ENCODE data around the gene DIDO1. TPM values are rescaled to one million over a fixed set of nuclear protein-coding genes. Genes with fewer than 3 reads are reported as not detected.

DIDO1 gene
- total RNA-seq, 1 donor from 2014 or later: 57.9 TPM

DNA sequence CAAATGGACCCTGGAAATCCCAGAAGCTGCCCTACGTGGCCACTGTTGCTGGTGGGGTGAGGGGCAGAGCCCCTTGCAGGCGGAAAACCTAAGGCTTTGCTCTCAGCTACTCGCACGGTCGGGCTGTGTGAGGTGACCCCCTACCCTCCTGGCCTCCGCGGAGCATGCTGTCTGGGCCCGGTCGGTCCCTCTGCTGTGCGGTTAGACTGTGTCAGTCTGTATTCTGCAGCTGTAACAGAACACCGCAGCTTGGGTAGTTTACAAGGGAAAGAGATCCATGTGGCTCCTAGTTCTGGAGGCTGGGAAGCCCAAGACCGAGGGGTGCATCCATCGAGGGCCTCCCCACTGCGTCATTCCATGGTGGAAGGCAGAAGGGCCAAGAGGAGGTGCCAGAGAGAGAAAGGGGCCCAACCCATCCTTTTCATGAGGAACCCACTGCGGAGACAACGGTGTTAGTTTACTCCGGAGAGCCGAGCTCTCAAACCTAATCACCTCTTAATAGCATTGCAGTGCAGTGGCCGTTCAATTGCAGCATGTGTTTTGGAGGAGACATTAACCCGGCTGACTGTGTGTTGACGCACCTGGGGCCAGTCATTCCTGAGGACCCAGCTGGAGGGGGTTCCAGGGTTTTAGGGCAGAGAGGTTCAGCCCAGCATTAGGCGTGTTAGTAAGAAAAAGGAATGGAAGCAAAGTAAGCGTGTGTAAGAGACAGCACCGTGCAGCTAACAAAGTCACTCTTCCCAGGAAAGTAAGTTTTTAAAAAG lies 91.2 kb downstream of the DIDO1 start:
- Mint-ChIP-seq H3K4me3 (ENCODE audit: low read depth) (no peak overlapping the region), H3K27me3 (ENCODE audit: low read depth) (no peaks in the 10 kb centered on the region), H3K4me1 (ENCODE audit: low read depth) (peaks cover 10% of the 10 kb centered on the region), H3K36me3 (ENCODE audit: low read depth) (no peaks in the 10 kb centered on the region), H3K27ac (no peak overlapping the region), H3K9me3 (no peaks in the 10 kb centered on the region)
- intact Hi-C loops (cut with micrococcal nuclease): no loop called here
- no peak for DNase-seq (ENCODE audit: low spot score)

DNA sequence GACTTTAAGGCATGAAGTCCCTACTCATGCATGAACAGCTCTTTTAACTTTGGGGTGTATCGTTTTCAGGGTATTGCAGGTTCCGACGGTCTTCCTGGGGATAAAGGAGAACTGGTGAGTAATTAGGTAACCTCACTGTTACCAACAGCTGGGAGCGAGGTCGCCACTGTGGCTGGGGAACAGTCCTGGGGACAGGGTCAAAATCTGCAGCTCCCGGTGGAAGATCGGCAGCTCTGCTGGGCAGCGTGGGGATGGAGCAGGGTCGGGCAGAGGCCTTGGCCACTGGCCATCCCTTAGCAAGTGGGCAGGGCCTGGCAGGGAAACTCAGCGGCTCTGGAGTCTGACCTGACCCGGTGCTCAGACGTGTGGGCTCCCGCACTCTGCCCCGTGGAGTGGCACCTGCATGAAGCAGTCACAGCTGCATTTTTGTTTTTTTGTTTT lies 93.3 kb downstream of the DIDO1 start:
- no peak overlapping the region for H3K27ac Mint-ChIP-seq
- no peaks in the 10 kb centered on the region for H3K27me3 Mint-ChIP-seq (ENCODE audit: low read depth)
- H3K4me1 Mint-ChIP-seq (ENCODE audit: low read depth): peaks cover 10% of the 10 kb centered on the region
- H3K36me3 Mint-ChIP-seq (ENCODE audit: low read depth): no peaks in the 10 kb centered on the region
- no peaks in the 10 kb centered on the region for H3K9me3 Mint-ChIP-seq
- no peak overlapping the region for H3K4me3 Mint-ChIP-seq (ENCODE audit: low read depth)
- intact Hi-C loops (cut with micrococcal nuclease): no loop called here
- DNase-seq (ENCODE audit: low spot score): no peak

DNA sequence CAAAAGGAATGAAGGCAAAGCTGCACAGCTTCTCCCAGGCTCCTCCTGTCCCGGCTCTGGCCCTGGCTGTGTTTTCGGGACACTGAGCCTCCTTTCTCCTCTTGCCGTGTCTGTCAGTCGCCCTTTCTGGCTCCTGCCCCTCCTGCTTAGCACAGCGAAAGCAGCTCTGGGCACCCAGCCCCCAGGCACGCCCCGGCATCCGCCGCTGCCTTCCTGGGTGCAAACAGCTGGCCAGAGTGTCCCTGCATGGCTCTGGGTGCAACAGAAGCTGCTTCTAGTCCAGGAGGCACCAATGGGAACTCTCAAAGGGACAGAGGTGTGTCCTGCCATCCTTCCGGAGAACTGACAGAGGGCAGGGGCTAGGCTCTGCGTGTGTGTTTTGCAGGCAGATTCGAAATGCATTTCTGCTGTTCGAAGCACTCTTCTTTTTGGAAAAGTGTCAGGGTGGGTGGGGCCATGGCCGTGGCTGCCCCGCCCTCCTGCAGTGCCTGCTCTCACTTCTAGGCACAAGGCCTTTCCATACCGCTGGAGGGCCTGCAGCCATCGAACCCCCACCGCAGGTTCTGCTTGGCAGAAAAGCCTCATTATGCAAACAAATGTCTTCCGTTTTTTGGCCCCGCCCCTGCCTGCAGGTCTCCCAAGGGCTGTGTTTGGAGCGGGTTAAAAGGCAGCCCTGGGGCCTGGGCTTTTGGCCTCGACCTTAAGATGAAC lies 93.9 kb downstream of the DIDO1 start:
- no peak overlapping the region for H3K4me3 Mint-ChIP-seq (ENCODE audit: low read depth)
- peak; percentile 57 for DNase-seq (ENCODE audit: low spot score)
- H3K9me3 Mint-ChIP-seq: no peaks in the 10 kb centered on the region
- no peaks in the 10 kb centered on the region for H3K36me3 Mint-ChIP-seq (ENCODE audit: low read depth)
- intact Hi-C loops (cut with micrococcal nuclease): no loop called here
- H3K4me1 Mint-ChIP-seq (ENCODE audit: low read depth): peaks cover 10% of the 10 kb centered on the region
- H3K27ac Mint-ChIP-seq: no peak overlapping the region
- H3K27me3 Mint-ChIP-seq (ENCODE audit: low read depth): no peaks in the 10 kb centered on the region

DNA sequence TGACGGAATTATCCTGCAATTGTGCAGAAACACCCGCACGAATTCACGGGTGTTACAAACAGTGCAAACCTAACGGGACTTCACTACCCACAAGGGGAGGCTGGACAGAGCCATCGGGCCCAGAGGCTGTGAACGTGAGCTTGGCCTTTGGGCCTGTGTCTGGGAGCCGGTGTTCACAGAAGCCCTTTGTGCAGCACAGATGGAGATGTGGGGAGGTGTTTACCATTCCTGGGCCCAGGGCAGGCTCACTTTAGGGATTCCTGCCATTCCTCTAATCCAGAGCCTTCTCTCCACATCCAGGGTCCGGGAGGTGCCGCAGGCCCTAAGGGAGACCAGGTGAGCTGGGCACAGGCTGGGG lies 94.5 kb downstream of the DIDO1 start:
- DNase-seq (ENCODE audit: low spot score): no peak
- Mint-ChIP-seq H3K27ac (peak overlapping the region; percentile 22), H3K27me3 (ENCODE audit: low read depth) (no peaks in the 10 kb centered on the region), H3K4me3 (ENCODE audit: low read depth) (no peak overlapping the region), H3K9me3 (no peaks in the 10 kb centered on the region), H3K4me1 (ENCODE audit: low read depth) (peaks cover 10% of the 10 kb centered on the region), H3K36me3 (ENCODE audit: low read depth) (no peaks in the 10 kb centered on the region)
- intact Hi-C loops (cut with micrococcal nuclease): no loop called here

- no peaks in the 10 kb centered on the region for H3K27me3 Mint-ChIP-seq (ENCODE audit: low read depth)
- H3K27ac Mint-ChIP-seq: no peak overlapping the region
- DNase-seq (ENCODE audit: low spot score): no peak
- intact Hi-C loops (cut with micrococcal nuclease): no loop called here
- no peaks in the 10 kb centered on the region for H3K9me3 Mint-ChIP-seq
- no peak overlapping the region for H3K4me3 Mint-ChIP-seq (ENCODE audit: low read depth)
- H3K4me1 Mint-ChIP-seq (ENCODE audit: low read depth): peaks cover 10% of the 10 kb centered on the region
- no peaks in the 10 kb centered on the region for H3K36me3 Mint-ChIP-seq (ENCODE audit: low read depth)
Measured at GRCh38 chr20:62831361-62831788, 94.9 kb downstream of the DIDO1 start.

GRCh38 chr20:62830821-62831220 lies 95.5 kb downstream of the DIDO1 start:
- no peak overlapping the region for H3K27ac Mint-ChIP-seq
- H3K36me3 Mint-ChIP-seq (ENCODE audit: low read depth): no peaks in the 10 kb centered on the region
- peaks cover 10% of the 10 kb centered on the region for H3K4me1 Mint-ChIP-seq (ENCODE audit: low read depth)
- intact Hi-C loops (cut with micrococcal nuclease): no loop called here
- no peak overlapping the region for H3K4me3 Mint-ChIP-seq (ENCODE audit: low read depth)
- H3K9me3 Mint-ChIP-seq: no peaks in the 10 kb centered on the region
- DNase-seq (ENCODE audit: low spot score): no peak
- no peaks in the 10 kb centered on the region for H3K27me3 Mint-ChIP-seq (ENCODE audit: low read depth)

DNA sequence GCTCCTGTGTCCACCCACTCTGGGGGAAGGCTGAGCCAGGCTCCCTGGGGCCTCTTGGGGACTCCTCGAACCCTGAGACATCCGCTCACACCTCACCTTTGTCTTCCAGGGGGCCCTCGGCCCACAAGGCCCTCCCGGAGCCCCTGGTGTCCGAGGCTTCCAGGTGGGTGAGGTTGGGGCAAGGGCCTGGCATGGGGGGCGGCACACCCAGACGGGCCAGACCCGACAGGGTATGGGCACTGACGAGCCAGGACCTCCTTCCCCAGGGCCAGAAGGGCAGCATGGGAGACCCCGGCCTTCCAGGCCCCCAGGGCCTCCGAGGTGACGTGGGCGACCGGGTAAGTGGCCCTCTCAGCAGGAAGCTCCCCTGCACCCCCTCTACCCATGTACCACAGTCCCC lies 96.1 kb downstream of the DIDO1 start:
- Mint-ChIP-seq H3K9me3 (no peaks in the 10 kb centered on the region), H3K4me3 (ENCODE audit: low read depth) (no peak overlapping the region), H3K27me3 (ENCODE audit: low read depth) (no peaks in the 10 kb centered on the region), H3K27ac (no peak overlapping the region), H3K4me1 (ENCODE audit: low read depth) (peaks cover 10% of the 10 kb centered on the region), H3K36me3 (ENCODE audit: low read depth) (no peaks in the 10 kb centered on the region)
- intact Hi-C loops (cut with micrococcal nuclease): no loop called here
- no peak for DNase-seq (ENCODE audit: low spot score)

DNA sequence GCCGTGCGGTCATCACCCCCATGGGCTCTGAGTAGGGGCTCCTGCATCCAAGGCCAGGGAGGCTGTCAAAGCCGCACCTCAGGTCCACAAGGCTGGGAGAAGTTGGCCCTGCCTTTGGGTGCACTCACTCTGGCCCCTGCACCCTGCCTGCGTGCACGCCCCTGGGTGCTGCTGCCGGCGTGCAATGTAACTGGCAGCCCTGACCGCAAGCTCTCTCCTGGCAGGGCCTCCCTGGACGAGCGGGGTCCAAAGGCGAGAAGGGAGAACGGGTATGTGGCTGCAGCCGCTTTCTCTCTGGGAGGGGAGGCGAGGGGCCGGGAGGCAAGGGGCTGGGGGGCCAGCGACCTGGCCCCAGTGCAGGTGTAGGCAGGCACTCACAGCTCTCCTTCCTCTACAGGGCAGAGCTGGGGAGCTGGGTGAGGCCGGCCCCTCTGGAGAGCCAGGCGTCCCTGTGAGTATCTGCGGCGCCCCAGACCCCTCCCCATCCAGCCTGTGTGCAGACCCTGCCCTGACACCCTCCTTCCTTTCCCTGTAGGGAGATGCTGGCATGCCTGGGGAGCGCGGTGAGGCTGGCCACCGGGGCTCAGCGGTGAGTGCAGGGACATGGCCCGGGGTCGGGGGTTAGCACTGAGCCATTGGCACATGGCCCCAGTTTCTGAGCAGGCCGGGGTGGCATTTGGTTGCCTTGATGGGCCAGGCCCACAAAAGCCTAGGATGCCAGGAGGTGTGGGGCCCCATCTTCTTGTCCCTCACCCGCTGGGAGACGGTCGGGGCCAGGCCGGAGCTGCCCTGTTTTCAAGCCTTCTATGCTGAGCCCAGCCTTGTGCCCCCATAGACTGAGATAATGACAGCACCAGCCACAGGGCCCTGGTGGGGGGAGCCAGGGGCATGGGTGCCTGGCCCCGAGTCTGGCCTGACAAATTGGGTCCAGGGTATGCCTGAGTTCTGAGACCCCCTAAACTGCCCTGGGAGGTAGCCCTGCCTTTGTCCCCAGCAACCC lies 96.8 kb downstream of the DIDO1 start:
- Mint-ChIP-seq H3K27me3 (ENCODE audit: low read depth) (no peaks in the 10 kb centered on the region), H3K4me3 (ENCODE audit: low read depth) (no peak overlapping the region), H3K4me1 (ENCODE audit: low read depth) (peaks cover 10% of the 10 kb centered on the region), H3K36me3 (ENCODE audit: low read depth) (no peaks in the 10 kb centered on the region), H3K27ac (no peak overlapping the region), H3K9me3 (no peaks in the 10 kb centered on the region)
- no peak for DNase-seq (ENCODE audit: low spot score)
- intact Hi-C loops (cut with micrococcal nuclease): no loop called here

DNA sequence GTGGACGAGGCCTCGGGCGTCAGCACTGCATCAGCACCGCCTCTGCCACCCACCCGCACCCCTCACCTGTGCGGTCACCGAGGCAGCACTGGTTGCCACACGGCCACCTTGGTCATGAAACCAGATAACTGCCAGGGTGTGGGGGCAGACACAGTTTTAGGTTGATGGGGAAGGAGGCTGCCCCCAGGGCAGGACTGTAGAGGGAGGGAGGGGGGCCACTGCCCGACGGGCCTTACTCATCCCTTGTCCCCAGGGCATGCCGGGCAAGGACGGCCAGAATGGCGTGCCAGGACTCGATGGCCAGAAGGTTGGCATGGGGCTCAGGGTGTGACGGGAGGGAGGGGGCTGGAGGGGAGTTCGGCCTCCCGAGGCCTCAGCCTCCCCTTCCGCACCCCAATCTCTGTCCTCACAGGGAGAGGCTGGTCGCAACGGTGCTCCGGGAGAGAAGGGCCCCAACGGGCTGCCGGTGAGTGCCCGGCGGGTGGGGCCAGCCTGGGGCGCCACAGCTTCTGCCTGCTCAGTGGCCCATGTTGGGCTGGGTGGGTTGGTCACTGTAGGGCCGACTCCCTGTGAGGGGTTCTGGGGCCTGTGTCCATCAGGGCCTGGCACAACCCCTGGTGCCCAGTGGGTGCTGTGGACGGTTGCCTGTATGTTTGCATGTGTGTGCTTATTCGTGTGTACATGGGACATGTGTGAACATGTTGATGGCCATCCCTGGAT lies 97.6 kb downstream of the DIDO1 start:
- H3K9me3 Mint-ChIP-seq: no peaks in the 10 kb centered on the region
- intact Hi-C loops (cut with micrococcal nuclease): no loop called here
- H3K27me3 Mint-ChIP-seq (ENCODE audit: low read depth): no peaks in the 10 kb centered on the region
- no peak overlapping the region for H3K4me3 Mint-ChIP-seq (ENCODE audit: low read depth)
- H3K27ac Mint-ChIP-seq: no peak overlapping the region
- peaks cover 10% of the 10 kb centered on the region for H3K4me1 Mint-ChIP-seq (ENCODE audit: low read depth)
- no peaks in the 10 kb centered on the region for H3K36me3 Mint-ChIP-seq (ENCODE audit: low read depth)
- no peak for DNase-seq (ENCODE audit: low spot score)

DNA sequence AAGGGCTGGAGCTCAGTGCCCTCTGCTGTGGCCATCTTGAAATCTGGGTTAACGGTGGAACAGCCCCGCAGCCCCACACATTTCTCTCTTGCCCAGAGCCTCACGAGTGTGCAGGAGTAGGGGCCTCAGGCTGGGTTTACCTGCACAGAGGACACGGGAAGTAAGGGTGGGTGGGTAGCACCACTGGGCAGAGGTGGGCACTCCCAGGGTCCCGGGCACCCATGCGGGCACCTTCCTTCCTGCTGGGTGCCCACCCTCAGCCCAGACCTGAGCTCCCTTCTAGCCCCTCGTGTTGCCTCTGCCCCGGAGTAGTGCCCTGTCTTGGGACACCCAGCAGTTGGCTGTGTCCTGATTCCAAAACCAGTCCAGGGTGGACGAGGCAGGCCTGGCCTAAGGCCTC lies 98.3 kb downstream of the DIDO1 start:
- H3K27me3 Mint-ChIP-seq (ENCODE audit: low read depth): no peaks in the 10 kb centered on the region
- no peak overlapping the region for H3K27ac Mint-ChIP-seq
- H3K4me3 Mint-ChIP-seq (ENCODE audit: low read depth): no peak overlapping the region
- intact Hi-C loops (cut with micrococcal nuclease): no loop called here
- no peaks in the 10 kb centered on the region for H3K36me3 Mint-ChIP-seq (ENCODE audit: low read depth)
- no peak for DNase-seq (ENCODE audit: low spot score)
- H3K9me3 Mint-ChIP-seq: no peaks in the 10 kb centered on the region
- peaks cover 10% of the 10 kb centered on the region for H3K4me1 Mint-ChIP-seq (ENCODE audit: low read depth)
